GM19463 (cell line): ENCODE results near the gene VPS25.
"Not testable (repeated sequence)": the region's sequence is repeated elsewhere in the genome, so short reads cannot be mapped to it uniquely, and the experiment has no call there.

Source experiments
- ATAC-seq: cut with Tn5 transposase; IDR thresholded peaks from one replicate; pipeline ENCODE4 v1.9.1; 2021; ENCODE audit warnings: mild to moderate bottlenecking, moderate library complexity; ENCODE audit not compliant: unreplicated experiment

Gene VPS25

GRCh38 chr17:42767512-42767911, 5.7 kb upstream of the VPS25 start:
- ATAC-seq = no peak

- not testable (repeated sequence) for ATAC-seq
These were observed 5.2 kb upstream of the VPS25 start for GRCh38 chr17:42768006-42768405.

GRCh38 chr17:42769964-42770363, 3.3 kb upstream of the VPS25 start:
- not testable (repeated sequence) for ATAC-seq

- no peak for ATAC-seq
These were observed 332 bp upstream of the VPS25 start for GRCh38 chr17:42772945-42773289.

- ATAC-seq = no peak
These were observed 957 bp downstream of the VPS25 start for GRCh38 chr17:42774066-42774745.

- no peak for ATAC-seq
These were observed 2.4 kb downstream of the VPS25 start for GRCh38 chr17:42775534-42776098.

GRCh38 chr17:42778570-42778969, 5.3 kb downstream of the VPS25 start:
- ATAC-seq = no peak

GRCh38 chr17:42779304-42779935, 6.2 kb downstream of the VPS25 start:
- ATAC-seq = no peak

GRCh38 chr17:42779936-42780850, 6.9 kb downstream of the VPS25 start, which contains the start of gene WNK4:
WNK4 (plus strand) TSS chr17:42780610; CDS start chr17:42780699, 89 bp downstream.
- ATAC-seq = no peak

- no peak for ATAC-seq
These were observed 7.8 kb downstream of the VPS25 start for GRCh38 chr17:42780851-42781638.

GRCh38 chr17:42781639-42782165, 8.5 kb downstream of the VPS25 start:
- ATAC-seq = no peak

GRCh38 chr17:42782166-42783061, 9.2 kb downstream of the VPS25 start:
- ATAC-seq = no peak

- ATAC-seq = no peak
These were observed 10.0 kb downstream of the VPS25 start for GRCh38 chr17:42783062-42783790.

- ATAC-seq = no peak
These were observed 10.5 kb downstream of the VPS25 start for GRCh38 chr17:42783791-42784138.

GRCh38 chr17:42784409-42784808, 11.2 kb downstream of the VPS25 start:
- ATAC-seq = no peak

GRCh38 chr17:42784811-42785592, 11.8 kb downstream of the VPS25 start:
- no peak for ATAC-seq

GRCh38 chr17:42787266-42787665, 14.0 kb downstream of the VPS25 start:
- ATAC-seq = no peak

GRCh38 chr17:42791948-42792347, 18.7 kb downstream of the VPS25 start:
- no peak for ATAC-seq
